Measurements from ENCODE around the gene C2CD5. TPM values are rescaled to one million over a fixed set of nuclear protein-coding genes. Genes with fewer than 3 reads are reported as not detected.

C2CD5 gene
- total and polyA plus RNA-seq, 2 of the 13 experiments (the other 11 are each of a cell fraction or from before 2014, with no cell fraction given) = 12.6 to 14.6 TPM

DNA sequence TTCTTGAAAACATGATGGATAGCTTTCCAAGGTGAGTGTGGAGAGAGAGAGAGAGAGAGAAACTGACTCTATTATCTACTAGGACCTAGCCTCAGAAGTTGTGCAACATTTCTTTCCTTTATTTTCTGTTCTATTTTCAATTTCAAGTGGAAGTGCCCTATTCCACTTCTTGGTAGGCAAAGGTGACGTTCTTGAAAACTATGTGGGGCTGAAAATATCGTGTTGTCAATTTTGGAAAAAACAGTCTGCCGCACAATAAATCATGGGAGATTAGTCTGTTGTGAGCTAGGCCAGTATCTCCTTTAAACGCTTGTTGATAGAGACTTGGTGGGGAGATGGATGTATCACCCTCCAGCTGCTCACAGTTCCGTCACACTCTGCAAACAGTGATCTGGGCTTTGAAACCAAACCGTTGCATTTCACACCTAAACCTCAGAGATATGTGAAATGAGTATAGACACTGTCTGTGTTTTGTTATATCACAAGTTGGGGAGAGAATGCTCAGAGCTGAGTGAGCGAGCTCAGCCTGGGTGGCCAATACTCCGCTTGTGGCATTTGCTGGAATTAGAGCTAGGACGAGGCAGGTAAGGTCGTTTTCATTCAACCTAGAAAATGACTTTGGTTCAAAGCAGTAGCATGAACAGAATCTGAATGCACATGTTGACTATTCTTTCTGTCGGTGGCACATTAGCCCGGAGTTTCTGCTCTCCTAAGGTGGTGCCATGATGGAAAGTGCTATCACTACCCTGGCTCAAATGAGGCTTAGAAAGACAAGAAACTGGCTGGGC lies 134.8 kb downstream of the C2CD5 start:
- no TSS peak for BruUV-seq (replicated peaks)
- POLR2A ChIA-PET = no interaction called here

DNA sequence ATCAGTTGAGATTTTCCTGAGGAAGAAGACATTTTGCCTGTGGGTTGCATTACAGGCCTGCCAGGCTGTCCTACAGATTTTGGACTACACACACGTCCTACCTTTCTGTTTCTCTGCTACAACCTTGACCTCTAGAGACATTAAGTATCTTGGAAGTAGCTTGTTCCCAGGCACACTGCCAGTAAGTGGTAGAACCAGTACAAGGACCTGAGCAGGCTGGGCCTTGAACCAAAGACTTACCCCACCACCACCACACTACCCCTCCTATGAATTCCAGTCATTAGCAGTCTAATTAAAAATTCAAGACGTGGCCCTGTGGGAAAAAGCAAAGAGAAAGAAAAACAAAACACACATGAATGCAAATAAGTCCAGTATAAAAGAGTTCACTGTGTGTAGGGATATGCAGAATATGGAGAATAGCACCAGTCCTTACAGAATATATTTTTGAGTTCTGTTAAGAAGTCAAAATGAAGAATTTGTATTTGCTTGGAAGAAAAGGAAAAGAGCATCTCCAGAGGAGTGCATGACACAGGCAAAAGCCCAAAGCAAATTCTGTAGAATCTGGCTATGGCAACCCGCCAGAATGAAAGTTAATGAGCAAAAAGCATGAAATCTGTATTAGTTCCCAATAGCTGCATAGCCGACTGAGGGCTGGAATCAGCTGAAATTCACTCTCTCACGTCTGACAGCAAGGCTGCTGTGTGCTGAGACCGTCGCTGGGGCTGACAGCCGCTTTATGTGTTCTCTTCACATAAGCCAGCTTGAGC lies 135.5 kb downstream of the C2CD5 start:
- FAIRE-seq (no peak), ATAC-seq (no peak), DNase-seq (ENCODE audit: low spot score) (no peak)
- no peaks in the 10 kb centered on the region for H3K9me3 ChIP-seq (ENCODE audit: low read length)
- WGBS (ENCODE audit: low lambda C conversion rate) = 7% methylated on average over 8 of the region's 8 CpGs
- POLR2A ChIA-PET = no interaction called here
- TF ChIP-seq PAWR (CRISPR knock-in tag; IDR thresholded peaks at IDR 0.05; ENCODE audit: borderline replicate concordance) (no peak), PRMT3 (CRISPR knock-in tag; IDR thresholded peaks at IDR 0.05; ENCODE audit: borderline replicate concordance, low read depth) (no peak), EED (CRISPR knock-in tag; IDR thresholded peaks at IDR 0.05) (no peak), ZNF670 (CRISPR knock-in tag; IDR thresholded peaks at IDR 0.05; ENCODE audit: borderline replicate concordance) (no peak), SMAD3 (CRISPR knock-in tag; IDR thresholded peaks at IDR 0.05) (no peak)
- TF ChIP-seq, protein P1, sequence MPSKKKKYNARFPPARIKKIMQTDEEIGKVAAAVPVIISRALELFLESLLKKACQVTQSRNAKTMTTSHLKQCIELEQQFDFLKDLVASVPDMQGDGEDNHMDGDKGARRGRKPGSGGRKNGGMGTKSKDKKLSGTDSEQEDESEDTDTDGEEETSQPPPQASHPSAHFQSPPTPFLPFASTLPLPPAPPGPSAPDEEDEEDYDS (CRISPR knock-in tag; IDR thresholded peaks at IDR 0.05) = no peak
- TF ChIP-seq, protein P2, sequence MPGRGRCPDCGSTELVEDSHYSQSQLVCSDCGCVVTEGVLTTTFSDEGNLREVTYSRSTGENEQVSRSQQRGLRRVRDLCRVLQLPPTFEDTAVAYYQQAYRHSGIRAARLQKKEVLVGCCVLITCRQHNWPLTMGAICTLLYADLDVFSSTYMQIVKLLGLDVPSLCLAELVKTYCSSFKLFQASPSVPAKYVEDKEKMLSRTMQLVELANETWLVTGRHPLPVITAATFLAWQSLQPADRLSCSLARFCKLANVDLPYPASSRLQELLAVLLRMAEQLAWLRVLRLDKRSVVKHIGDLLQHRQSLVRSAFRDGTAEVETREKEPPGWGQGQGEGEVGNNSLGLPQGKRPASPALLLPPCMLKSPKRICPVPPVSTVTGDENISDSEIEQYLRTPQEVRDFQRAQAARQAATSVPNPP (CRISPR knock-in tag; IDR thresholded peaks at IDR 0.05) = no peak
- no peak overlapping the region for H3K4me3 ChIP-seq (replicated peaks in 1 of 3; ENCODE audit: insufficient read depth in 1 of 3, low read depth in 2 of 3, low read length in 3 of 3)
- no peaks in the 10 kb centered on the region for H4K20me1 ChIP-seq (ENCODE audit: insufficient read depth, low read length)
- BruUV-seq (replicated peaks) = no TSS peak
- intact Hi-C loops (cut with micrococcal nuclease; ENCODE audit: unreplicated experiment) = no loop called here
- H3K36me3 ChIP-seq (replicated peaks in 1 of 2; ENCODE audit: control insufficient read depth in 1 of 2, insufficient read depth in 2 of 2, low read length in 2 of 2) = no peaks in the 10 kb centered on the region
- H3K4me2 ChIP-seq (ENCODE audit: low read depth, low read length) = no peak overlapping the region
- no peak overlapping the region for H3K9ac ChIP-seq (ENCODE audit: insufficient read depth, low read depth, low read length)
- H3K4me1 ChIP-seq (ENCODE audit: insufficient read depth, low read length) = no peaks in the 10 kb centered on the region
- CTCF ChIA-PET (ENCODE audit: low intra/inter-chr PET ratio, low total read pairs) = no interaction called here
- in situ Hi-C loops (cut with HindIII; ENCODE audit: extremely low pct_ligation_motif_present, low pct_unique_long_range_greater_than_20kb) = no loop called here
- H3K79me2 ChIP-seq (ENCODE audit: insufficient read depth, low read length) = no peaks in the 10 kb centered on the region
- H3K27ac ChIP-seq (ENCODE audit: extremely low read length, insufficient read depth, low read length) = no peak overlapping the region
- H3K27me3 ChIP-seq (ENCODE audit: control insufficient read depth in 1 of 2, insufficient read depth in 2 of 2, low read length in 2 of 2) = no peaks in the 10 kb centered on the region; a peak in 1 of 5 replicates
- no peak overlapping the region for H2AFZ ChIP-seq (ENCODE audit: low read length)

More for the DNA sequence above, 134.8 kb downstream of the C2CD5 start:
- no peaks in the 10 kb centered on the region; a peak in 1 of 5 replicates for H3K27me3 ChIP-seq (ENCODE audit: control insufficient read depth in 1 of 2, insufficient read depth in 2 of 2, low read length in 2 of 2)
- no peak overlapping the region for H3K4me3 ChIP-seq (replicated peaks in 1 of 3; ENCODE audit: insufficient read depth in 1 of 3, low read depth in 2 of 3, low read length in 3 of 3)
- FAIRE-seq (no peak), ATAC-seq (no peak), DNase-seq (ENCODE audit: low spot score) (no peak)
- H3K4me2 ChIP-seq (ENCODE audit: low read depth, low read length) = no peak overlapping the region
- no peak overlapping the region for H3K9ac ChIP-seq (ENCODE audit: insufficient read depth, low read depth, low read length)
- H2AFZ ChIP-seq (ENCODE audit: low read length) = no peak overlapping the region
- CTCF ChIA-PET (ENCODE audit: low intra/inter-chr PET ratio, low total read pairs) = no interaction called here
- no peaks in the 10 kb centered on the region for H3K4me1 ChIP-seq (ENCODE audit: insufficient read depth, low read length)
- H3K36me3 ChIP-seq (replicated peaks in 1 of 2; ENCODE audit: control insufficient read depth in 1 of 2, insufficient read depth in 2 of 2, low read length in 2 of 2) = no peaks in the 10 kb centered on the region
- 0 out of 2 replicates have a peak, but pooled peaks have one; percentile 2 for TF ChIP-seq CEBPB (IDR thresholded peaks at IDR 0.05; ENCODE audit: borderline replicate concordance, low read depth, low read length)
- TF ChIP-seq ZNF850 (CRISPR knock-in tag; conservative IDR thresholded peaks at IDR 0.05) = no peak
- H4K20me1 ChIP-seq (ENCODE audit: insufficient read depth, low read length) = no peaks in the 10 kb centered on the region
- intact Hi-C loops (cut with micrococcal nuclease; ENCODE audit: unreplicated experiment) (no loop called here), in situ Hi-C loops (cut with HindIII; ENCODE audit: extremely low pct_ligation_motif_present, low pct_unique_long_range_greater_than_20kb) (no loop called here)
- H3K27ac ChIP-seq (ENCODE audit: extremely low read length, insufficient read depth, low read length) = no peak overlapping the region
- WGBS (ENCODE audit: low lambda C conversion rate) = 35% methylated on average over 10 of the region's 12 CpGs
- no peaks in the 10 kb centered on the region for H3K79me2 ChIP-seq (ENCODE audit: insufficient read depth, low read length)
- H3K9me3 ChIP-seq (ENCODE audit: low read length) = no peaks in the 10 kb centered on the region
